HFFc6 (cell line): ENCODE measurements around the gene GABRG3. TPM values are rescaled to one million over a fixed set of nuclear protein-coding genes. Genes with fewer than 3 reads are reported as not detected.

ENCODE experiments used
- DNase-seq: peaks from one replicate; pipeline ENCODE4 v3.0.0-alpha.2; 2018
- H3K27ac Mint-ChIP-seq: 2 replicates; pipeline ENCODE4 v1.8.0; 2020; ENCODE audit warnings: mild to moderate bottlenecking, mixed read lengths
- H3K27me3 Mint-ChIP-seq: 2 replicates; pipeline ENCODE4 v1.8.0; 2021; ENCODE audit warnings: mild to moderate bottlenecking, moderate library complexity, mixed read lengths; ENCODE audit not compliant: insufficient read depth
- H3K36me3 Mint-ChIP-seq: 2 replicates; pipeline ENCODE4 v1.8.0; 2021; ENCODE audit warnings: low read depth, mixed read lengths
- H3K4me1 Mint-ChIP-seq: 2 replicates; pipeline ENCODE4 v1.8.0; 2020; ENCODE audit warnings: low read depth, mixed read lengths
- H3K4me3 Mint-ChIP-seq: 2 replicates; pipeline ENCODE4 v1.8.0; 2020; ENCODE audit warnings: mild to moderate bottlenecking, moderate library complexity, mixed read lengths
- H3K9me3 Mint-ChIP-seq: 2 replicates; pipeline ENCODE4 v1.8.0; 2020; ENCODE audit warnings: mild to moderate bottlenecking, mixed read lengths
- total RNA-seq, 6 experiments: library from RNA; stranded (reverse); fragmentation: NEBNext Ultra II Directional; extraction: Animal tissue kit (Norgen Biotek cat#: 25700); gene quantifications; 2 replicates in 1 of 6; 3 replicates in 5 of 6; pipeline ENCODE4 v1.2.3, GENCODE V29; 2021
- TF ChIP-seq, protein P1 (sequence below): fragments of 200-600 bp; sonication (generic); IDR thresholded peaks from 2 replicates; pipeline ENCODE4 v1.5.0; 2021; ENCODE audit warnings: antibody characterized with exemption, mild to moderate bottlenecking

GABRG3 gene
- total RNA-seq, 6 experiments from 2014 or later: not detected

DNA sequence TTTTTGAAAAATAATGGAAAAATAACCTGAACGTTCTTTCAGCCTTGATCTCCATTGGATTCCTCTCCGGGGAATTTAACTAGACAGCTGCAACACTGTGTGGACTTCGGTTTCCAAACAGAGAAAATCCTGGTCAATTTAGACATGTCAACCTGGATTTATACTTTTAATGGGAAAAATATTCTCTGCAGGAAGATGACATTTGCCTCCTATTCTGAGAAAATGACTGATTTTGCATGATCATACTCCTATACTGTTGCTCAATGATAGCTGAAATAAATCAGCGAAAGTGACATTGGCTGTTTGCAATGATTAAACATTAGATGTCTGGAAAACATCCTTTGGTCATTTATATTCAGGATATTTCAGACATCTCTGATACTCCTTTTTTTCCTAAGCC, 94.8 kb downstream of the GABRG3 start:
- Mint-ChIP-seq H3K4me3 (no peak overlapping the region), H3K9me3 (peaks cover 86% of the 10 kb centered on the region), H3K36me3 (0 out of 2 replicates have a peak, but pooled peaks cover 6% of the 10 kb centered on the region), H3K27me3 (peaks cover 2% of the 10 kb centered on the region; the same call in 1 of the 2 replicates), H3K27ac (no peak overlapping the region), H3K4me1 (no peaks in the 10 kb centered on the region)
- DNase-seq: no peak
- TF ChIP-seq, protein P1, sequence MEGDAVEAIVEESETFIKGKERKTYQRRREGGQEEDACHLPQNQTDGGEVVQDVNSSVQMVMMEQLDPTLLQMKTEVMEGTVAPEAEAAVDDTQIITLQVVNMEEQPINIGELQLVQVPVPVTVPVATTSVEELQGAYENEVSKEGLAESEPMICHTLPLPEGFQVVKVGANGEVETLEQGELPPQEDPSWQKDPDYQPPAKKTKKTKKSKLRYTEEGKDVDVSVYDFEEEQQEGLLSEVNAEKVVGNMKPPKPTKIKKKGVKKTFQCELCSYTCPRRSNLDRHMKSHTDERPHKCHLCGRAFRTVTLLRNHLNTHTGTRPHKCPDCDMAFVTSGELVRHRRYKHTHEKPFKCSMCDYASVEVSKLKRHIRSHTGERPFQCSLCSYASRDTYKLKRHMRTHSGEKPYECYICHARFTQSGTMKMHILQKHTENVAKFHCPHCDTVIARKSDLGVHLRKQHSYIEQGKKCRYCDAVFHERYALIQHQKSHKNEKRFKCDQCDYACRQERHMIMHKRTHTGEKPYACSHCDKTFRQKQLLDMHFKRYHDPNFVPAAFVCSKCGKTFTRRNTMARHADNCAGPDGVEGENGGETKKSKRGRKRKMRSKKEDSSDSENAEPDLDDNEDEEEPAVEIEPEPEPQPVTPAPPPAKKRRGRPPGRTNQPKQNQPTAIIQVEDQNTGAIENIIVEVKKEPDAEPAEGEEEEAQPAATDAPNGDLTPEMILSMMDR: no peak

DNA sequence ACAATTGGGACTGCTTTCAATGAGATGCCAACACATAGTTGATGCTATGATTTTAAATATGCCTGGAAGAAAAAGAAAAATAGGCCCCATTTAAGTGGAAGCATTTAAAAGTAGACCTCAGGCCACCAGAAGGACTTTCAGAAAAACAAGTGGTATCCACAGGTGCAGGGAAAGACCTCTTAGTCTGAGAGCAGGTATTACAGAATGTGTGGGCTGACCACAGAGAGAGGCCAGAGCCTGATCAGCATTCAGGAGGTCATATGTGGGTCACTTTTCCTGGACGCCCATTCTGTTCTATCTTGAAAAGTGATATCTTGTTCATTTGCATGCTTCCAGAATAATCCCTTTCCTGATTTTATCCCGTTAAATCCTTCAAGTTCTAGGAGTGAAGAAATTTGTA, 95.5 kb downstream of the GABRG3 start:
- no peak overlapping the region for H3K4me3 Mint-ChIP-seq
- 0 out of 2 replicates have a peak, but pooled peaks cover 6% of the 10 kb centered on the region for H3K36me3 Mint-ChIP-seq
- no peak overlapping the region for H3K27ac Mint-ChIP-seq
- DNase-seq: no peak
- H3K4me1 Mint-ChIP-seq: no peaks in the 10 kb centered on the region
- H3K9me3 Mint-ChIP-seq: peaks cover 92% of the 10 kb centered on the region
- TF ChIP-seq, protein P1: no peak
- H3K27me3 Mint-ChIP-seq: peaks cover 2% of the 10 kb centered on the region; the same call in 1 of the 2 replicates

DNA sequence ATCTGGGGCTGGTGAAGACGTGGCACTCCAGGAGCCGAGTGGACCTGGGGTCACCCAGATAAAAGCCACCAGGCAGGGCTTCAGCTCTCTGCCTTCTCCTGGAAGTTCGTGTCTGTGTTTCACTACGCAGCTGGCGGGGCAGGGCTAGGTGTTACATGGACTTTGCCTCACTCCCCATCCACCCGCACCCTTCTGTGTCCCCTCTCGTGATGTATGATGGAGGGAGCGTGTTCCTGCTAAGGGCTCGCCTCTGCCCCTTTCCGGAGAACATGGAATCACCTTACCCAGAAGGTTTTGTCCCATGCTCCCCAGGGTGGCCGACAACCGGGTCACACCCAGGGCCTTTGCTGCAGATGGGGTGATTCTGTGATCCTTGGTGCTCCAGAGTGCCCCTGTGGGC, 96.2 kb downstream of the GABRG3 start:
- H3K27ac Mint-ChIP-seq: no peak overlapping the region
- TF ChIP-seq, protein P1: no peak
- no peaks in the 10 kb centered on the region for H3K4me1 Mint-ChIP-seq
- H3K9me3 Mint-ChIP-seq: peaks cover 91% of the 10 kb centered on the region
- no peak overlapping the region for H3K4me3 Mint-ChIP-seq
- 0 out of 2 replicates have a peak, but pooled peaks cover 6% of the 10 kb centered on the region for H3K36me3 Mint-ChIP-seq
- H3K27me3 Mint-ChIP-seq: peaks cover 2% of the 10 kb centered on the region; the same call in 1 of the 2 replicates
- DNase-seq: no peak

DNA sequence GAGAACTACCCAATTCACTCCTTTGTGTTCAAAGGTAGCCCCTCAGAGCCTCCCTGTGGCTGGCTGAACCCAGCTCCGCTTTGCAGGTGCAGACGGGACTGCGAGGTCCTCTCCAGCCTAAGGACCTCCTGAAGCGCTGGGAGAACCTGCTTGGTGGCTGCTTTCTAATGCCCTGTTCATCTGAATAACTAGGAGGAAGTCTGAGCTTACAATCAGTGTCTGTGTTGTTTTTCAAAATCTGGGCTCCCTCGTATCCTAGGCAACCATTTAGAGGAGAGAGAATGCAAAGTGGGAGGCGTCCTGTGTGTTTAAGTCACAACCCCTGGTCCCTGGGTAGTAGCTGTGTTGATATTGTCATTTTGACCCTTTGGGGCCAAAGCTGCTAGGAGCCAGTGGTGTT, 99.9 kb downstream of the GABRG3 start:
- Mint-ChIP-seq H3K27me3 (peaks cover 2% of the 10 kb centered on the region; the same call in 1 of the 2 replicates), H3K36me3 (0 out of 2 replicates have a peak, but pooled peaks cover 6% of the 10 kb centered on the region), H3K4me1 (no peaks in the 10 kb centered on the region), H3K9me3 (peaks cover 87% of the 10 kb centered on the region), H3K4me3 (no peak overlapping the region), H3K27ac (no peak overlapping the region)
- no peak for DNase-seq
- TF ChIP-seq, protein P1: no peak

GRCh38 chr15:27074179-27074578, 103.2 kb downstream of the GABRG3 start:
- DNase-seq: no peak
- H3K36me3 Mint-ChIP-seq: no peaks in the 10 kb centered on the region; the same call in 1 of the 2 replicates
- peaks cover 78% of the 10 kb centered on the region for H3K9me3 Mint-ChIP-seq
- H3K4me1 Mint-ChIP-seq: no peaks in the 10 kb centered on the region
- no peaks in the 10 kb centered on the region for H3K27me3 Mint-ChIP-seq
- no peak overlapping the region for H3K4me3 Mint-ChIP-seq
- H3K27ac Mint-ChIP-seq: no peak overlapping the region
- TF ChIP-seq, protein P1: no peak

DNA sequence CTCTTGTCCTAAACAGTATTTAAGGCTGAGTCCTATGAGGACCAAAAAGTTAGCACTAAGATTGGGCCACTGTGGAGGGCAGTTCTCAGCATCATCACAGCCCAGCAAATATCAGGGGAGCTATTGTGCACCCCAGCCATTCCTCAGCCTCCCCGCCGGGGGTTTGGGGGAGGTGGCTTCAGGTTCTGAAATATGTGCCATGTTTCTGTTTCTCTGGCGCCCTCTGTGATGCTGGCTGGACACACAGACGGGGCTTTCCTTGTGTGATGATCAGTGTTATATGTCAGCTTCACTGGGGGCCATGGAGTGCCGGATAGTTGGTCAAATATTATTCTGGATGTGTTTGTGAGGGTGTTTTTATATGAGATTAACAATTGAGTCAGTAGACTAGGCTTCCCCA, 106.8 kb downstream of the GABRG3 start:
- Mint-ChIP-seq H3K36me3 (no peaks in the 10 kb centered on the region; the same call in 1 of the 2 replicates), H3K4me1 (no peaks in the 10 kb centered on the region), H3K27ac (no peak overlapping the region), H3K27me3 (peaks cover 1% of the 10 kb centered on the region; the same call in 1 of the 2 replicates), H3K9me3 (peaks cover 60% of the 10 kb centered on the region), H3K4me3 (no peak overlapping the region)
- DNase-seq: no peak
- TF ChIP-seq, protein P1: no peak
